HG02840 (cell line): Measurements from ENCODE around the gene SNN.

ENCODE experiments used
- ATAC-seq: cut with Tn5 transposase; IDR thresholded peaks from one replicate; pipeline ENCODE4 v1.9.1; 2021; ENCODE audit warnings: mild to moderate bottlenecking, moderate library complexity, moderate number of reproducible peaks; ENCODE audit not compliant: unreplicated experiment, low FRiP score

Gene SNN

GRCh38 chr16:11665071-11665491 is 3.2 kb upstream of the SNN start:
- no peak for ATAC-seq

- ATAC-seq: no peak
These were observed 1.9 kb upstream of the SNN start for GRCh38 chr16:11666103-11667055.

GRCh38 chr16:11667221-11667823 is 933 bp upstream of the SNN start:
- no peak for ATAC-seq

GRCh38 chr16:11668623-11669379 is 546 bp downstream of the SNN start:
- no peak for ATAC-seq

- ATAC-seq: no peak
These were observed 1.3 kb downstream of the SNN start for GRCh38 chr16:11669380-11670146.

GRCh38 chr16:11670171-11671131 is 2.2 kb downstream of the SNN start:
- ATAC-seq: no peak

GRCh38 chr16:11671271-11671670 is 3.0 kb downstream of the SNN start:
- ATAC-seq: no peak

GRCh38 chr16:11671676-11672075 is 3.4 kb downstream of the SNN start:
- no peak for ATAC-seq

- no peak for ATAC-seq
These were observed 4.2 kb downstream of the SNN start for GRCh38 chr16:11672206-11673090.

GRCh38 chr16:11673091-11674000 is 5.1 kb downstream of the SNN start:
- no peak for ATAC-seq

GRCh38 chr16:11674001-11674817 is 6.0 kb downstream of the SNN start:
- no peak for ATAC-seq

GRCh38 chr16:11674818-11675560 is 6.7 kb downstream of the SNN start:
- no peak for ATAC-seq

GRCh38 chr16:11675561-11676511 is 7.6 kb downstream of the SNN start:
- ATAC-seq: no peak

GRCh38 chr16:11676799-11677198 is 8.5 kb downstream of the SNN start:
- ATAC-seq: no peak
